Nephron (organoid): ENCODE measurements around the gene MAPKAP1.
A peak's percentile ranks its signal among the peaks of the same experiment; 100 is the strongest.

ENCODE experiments used
- H3K27ac Mint-ChIP-seq, 3 experiments: 2 replicates each; pipeline ENCODE4 v1.8.0; 2020; ENCODE audit warnings: mixed read lengths in 3 of 3, mild to moderate bottlenecking in 2 of 3, moderate library complexity in 1 of 3
- H3K27me3 Mint-ChIP-seq: 2 replicates; pipeline ENCODE4 v1.8.0; 2021; ENCODE audit warnings: low read depth, mild to moderate bottlenecking, moderate library complexity, mixed read lengths
- H3K36me3 Mint-ChIP-seq: 2 replicates; pipeline ENCODE4 v1.8.0; 2020; ENCODE audit warnings: low read depth, mixed read lengths
- H3K4me1 Mint-ChIP-seq: 2 replicates; pipeline ENCODE4 v1.8.0; 2020; ENCODE audit warnings: mixed read lengths
- H3K4me3 Mint-ChIP-seq, 3 experiments: 2 replicates each; pipeline ENCODE4 v1.8.0; 2020; ENCODE audit warnings: mild to moderate bottlenecking in 3 of 3, mixed read lengths in 3 of 3, moderate library complexity in 2 of 3
- H3K9me3 Mint-ChIP-seq: 2 replicates; pipeline ENCODE4 v1.8.0; 2020; ENCODE audit warnings: mixed read lengths
- CTCF ChIP-seq, 3 experiments: fragments of 200-600 bp; sonication (generic); IDR thresholded peaks; one replicate each; pipeline ENCODE4 v1.5.0; 2021; ENCODE audit warnings: antibody characterized with exemption in 3 of 3; ENCODE audit not compliant: unreplicated experiment in 3 of 3

The MAPKAP1 gene

DNA sequence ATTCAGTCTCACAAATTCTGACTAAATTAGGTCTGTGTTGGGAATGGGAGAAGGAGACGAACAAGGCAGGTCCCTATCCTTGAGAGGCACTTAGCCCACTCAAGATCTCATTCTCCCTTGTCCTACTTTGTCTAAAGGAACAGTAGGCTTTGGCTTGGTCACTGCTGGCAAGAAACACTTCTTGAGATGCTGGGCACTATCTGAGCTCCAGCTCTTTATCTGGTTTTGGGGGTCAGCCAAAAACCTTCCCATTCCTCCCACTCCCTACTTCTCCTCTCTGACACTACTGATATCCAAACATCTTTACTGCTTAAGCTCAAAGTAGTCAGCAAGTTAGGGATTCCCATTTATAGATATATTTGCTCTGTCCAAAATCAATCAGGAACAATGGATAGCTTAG, 155.2 kb downstream of the MAPKAP1 start:
- no peak overlapping the region for H3K4me3 Mint-ChIP-seq
- peaks cover 66% of the 10 kb centered on the region for H3K4me1 Mint-ChIP-seq
- peak overlapping the region; percentile 68 to 84 (median 79) for H3K27ac Mint-ChIP-seq
- no peak for TF ChIP-seq CTCF (IDR thresholded peaks at IDR 0.05; ENCODE audit: unreplicated experiment in 3 of 3)
- peaks cover 3% of the 10 kb centered on the region for H3K36me3 Mint-ChIP-seq
- no peaks in the 10 kb centered on the region for H3K27me3 Mint-ChIP-seq
- H3K9me3 Mint-ChIP-seq = no peaks in the 10 kb centered on the region

- TF ChIP-seq CTCF (IDR thresholded peaks at IDR 0.05; ENCODE audit: unreplicated experiment in 3 of 3) = no peak
- no peaks in the 10 kb centered on the region for H3K27me3 Mint-ChIP-seq
- H3K27ac Mint-ChIP-seq = peak overlapping the region; percentile 68 to 84 (median 73)
- peaks cover 66% of the 10 kb centered on the region for H3K4me1 Mint-ChIP-seq
- H3K4me3 Mint-ChIP-seq = peak overlapping the region in 1 of 3 experiments; percentile 32
- H3K9me3 Mint-ChIP-seq = no peaks in the 10 kb centered on the region
- peaks cover 3% of the 10 kb centered on the region for H3K36me3 Mint-ChIP-seq
These were observed 156.8 kb downstream of the MAPKAP1 start for GRCh38 chr9:125549891-125550885.

DNA sequence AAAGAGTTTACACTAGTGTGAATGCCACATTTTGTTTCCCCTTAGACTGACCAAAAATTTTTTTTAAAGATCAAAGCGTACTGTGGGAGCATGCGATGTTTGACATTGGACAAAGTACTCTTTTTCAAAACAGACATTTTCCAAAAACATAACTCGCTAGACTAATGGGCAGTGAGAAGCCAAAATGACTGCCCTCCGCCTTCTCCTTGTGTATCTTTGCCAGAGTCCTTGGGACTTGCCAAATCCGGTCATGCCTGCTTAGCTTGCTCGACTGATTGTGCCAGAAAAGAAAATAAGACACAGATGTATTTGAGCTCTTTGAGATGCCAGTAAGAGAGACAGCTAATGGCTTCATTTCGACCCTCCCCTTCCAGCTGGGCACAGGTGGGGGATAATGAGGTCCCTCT, 157.5 kb downstream of the MAPKAP1 start:
- TF ChIP-seq CTCF (IDR thresholded peaks at IDR 0.05; ENCODE audit: unreplicated experiment in 3 of 3) = no peak
- Mint-ChIP-seq H3K4me1 (peaks cover 70% of the 10 kb centered on the region), H3K4me3 (peak overlapping the region in 1 of 3 experiments; percentile 22), H3K27me3 (no peaks in the 10 kb centered on the region), H3K9me3 (no peaks in the 10 kb centered on the region), H3K27ac (peak overlapping the region; percentile 68 to 84 (median 73)), H3K36me3 (peaks cover 3% of the 10 kb centered on the region)

- H3K4me3 Mint-ChIP-seq = peak overlapping the region in 1 of 3 experiments; percentile 22
- H3K36me3 Mint-ChIP-seq = peaks cover 1% of the 10 kb centered on the region
- peaks cover 67% of the 10 kb centered on the region for H3K4me1 Mint-ChIP-seq
- no peaks in the 10 kb centered on the region for H3K9me3 Mint-ChIP-seq
- H3K27ac Mint-ChIP-seq = peak overlapping the region; percentile 68 to 84 (median 73)
- no peaks in the 10 kb centered on the region for H3K27me3 Mint-ChIP-seq
- TF ChIP-seq CTCF (IDR thresholded peaks at IDR 0.05; ENCODE audit: unreplicated experiment in 3 of 3) = no peak
These were observed 158.0 kb downstream of the MAPKAP1 start for GRCh38 chr9:125549039-125549438.

DNA sequence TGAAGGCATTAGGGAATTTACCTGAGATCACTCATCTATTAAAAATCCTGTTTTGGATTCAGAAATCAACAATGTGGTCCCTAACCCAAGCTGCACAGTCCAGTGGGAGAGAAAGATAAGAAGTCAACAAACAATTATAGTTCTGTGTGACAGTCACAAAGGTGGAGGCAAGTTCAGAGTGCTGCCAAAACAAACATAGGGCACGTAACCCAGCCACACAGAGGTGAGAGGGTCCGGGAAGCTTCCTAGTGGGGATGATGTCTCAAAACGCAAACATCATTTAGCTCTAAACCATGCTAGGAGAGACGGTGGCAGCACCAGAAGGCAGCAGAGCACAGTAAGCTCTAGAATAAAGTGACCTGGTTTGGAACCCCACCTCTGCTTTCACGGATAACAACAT, 158.9 kb downstream of the MAPKAP1 start:
- Mint-ChIP-seq H3K4me1 (peaks cover 65% of the 10 kb centered on the region), H3K36me3 (no peaks in the 10 kb centered on the region), H3K9me3 (no peaks in the 10 kb centered on the region), H3K4me3 (no peak overlapping the region), H3K27ac (peak overlapping the region in 1 of 3 experiments; percentile 45), H3K27me3 (no peaks in the 10 kb centered on the region)
- no peak for TF ChIP-seq CTCF (IDR thresholded peaks at IDR 0.05; ENCODE audit: unreplicated experiment in 3 of 3)
